DMS 273 treated with DMSO at 0.1 percent for 48 hours (cell line): Measurements from ENCODE around the gene RAB38.

Source experiments
- DNase-seq: peaks from one replicate; lab custom pipeline; 2025; lab: John Stamatoyannopoulos, UW

RAB38 gene

GRCh38 chr11:88174709-88175568 lies at the start of gene RAB38:
Gene RAB38 (minus strand): TSS chr11:88175443. CDS start chr11:88175384, 59 bp downstream.
- DNase-seq = no peak

- DNase-seq = no peak
Observed at GRCh38 chr11:88213406-88213805, 38.2 kb upstream of the RAB38 start.

GRCh38 chr11:88212300-88212699 lies 37.1 kb upstream of the RAB38 start:
- no peak for DNase-seq

- no peak for DNase-seq
Observed at GRCh38 chr11:88208745-88209144, 33.5 kb upstream of the RAB38 start.

DNA sequence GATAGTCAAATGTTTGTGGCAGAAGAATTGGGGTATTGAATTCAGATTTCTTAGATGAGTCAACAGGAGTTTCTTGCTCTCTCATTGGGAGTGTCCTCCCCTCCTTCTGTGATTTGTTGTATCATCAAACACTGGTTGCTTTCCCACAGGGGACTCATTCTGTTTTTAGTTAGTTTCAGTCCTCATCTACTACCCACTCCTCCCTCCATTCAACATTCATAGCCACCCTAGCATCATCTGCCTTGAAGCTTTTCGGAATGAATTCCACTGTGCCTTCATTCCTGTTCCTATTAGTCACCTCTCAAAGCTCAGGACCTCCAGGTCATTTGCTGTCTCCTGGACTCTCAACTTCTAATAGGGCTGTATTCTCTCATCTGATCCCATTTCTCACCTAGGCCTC lies 31.5 kb upstream of the RAB38 start:
- DNase-seq = no peak

GRCh38 chr11:88204353-88204752 lies 29.1 kb upstream of the RAB38 start:
- DNase-seq = no peak

- DNase-seq = no peak
Observed at GRCh38 chr11:88203604-88204003, 28.4 kb upstream of the RAB38 start.

DNA sequence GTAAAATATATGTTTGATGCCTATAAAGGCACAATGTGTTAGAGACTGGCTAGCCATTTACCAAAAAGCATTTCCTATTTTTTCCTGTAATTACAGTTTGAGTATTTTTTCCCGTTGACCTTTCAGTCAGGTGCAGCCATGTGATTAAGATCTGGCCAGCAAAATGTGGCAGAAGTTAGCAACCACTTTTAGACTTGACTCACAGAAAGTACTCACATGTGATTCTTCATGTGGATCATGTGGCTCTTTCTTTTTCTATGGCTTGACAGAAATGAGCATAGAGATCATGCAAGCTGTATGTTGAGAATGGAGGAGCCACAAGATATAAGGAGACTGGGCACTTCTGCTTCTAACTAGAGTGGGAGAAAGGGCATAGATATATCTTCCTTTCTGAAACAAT lies 27.3 kb upstream of the RAB38 start:
- DNase-seq = no peak

- DNase-seq = no peak
Observed at GRCh38 chr11:88196393-88196792, 21.1 kb upstream of the RAB38 start.

- no peak for DNase-seq
Observed at GRCh38 chr11:88195908-88196307, 20.7 kb upstream of the RAB38 start.

DNA sequence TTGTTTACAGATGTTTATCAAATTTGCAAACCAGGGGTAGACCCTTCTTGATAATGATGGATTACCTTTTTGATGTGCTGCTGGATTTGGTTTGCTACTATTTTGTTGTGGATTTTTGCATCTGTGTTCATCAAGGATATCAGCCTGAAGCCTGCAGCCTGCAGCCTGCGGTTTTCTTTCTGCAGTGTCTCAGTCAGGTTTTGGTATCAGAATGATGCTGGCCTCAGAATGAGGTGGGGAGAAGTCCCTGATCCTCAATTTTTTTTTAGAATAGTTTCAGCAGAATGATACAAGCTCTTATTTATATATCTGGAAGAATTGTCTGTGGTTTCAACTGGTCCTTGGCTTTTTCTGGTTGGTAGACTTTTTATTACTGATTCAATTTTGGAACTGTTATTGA lies 19.7 kb upstream of the RAB38 start:
- no peak for DNase-seq

- DNase-seq = no peak
Observed at GRCh38 chr11:88193278-88193677, 18.0 kb upstream of the RAB38 start.

- DNase-seq = no peak
Observed at GRCh38 chr11:88188932-88189253, 13.7 kb upstream of the RAB38 start.

DNA sequence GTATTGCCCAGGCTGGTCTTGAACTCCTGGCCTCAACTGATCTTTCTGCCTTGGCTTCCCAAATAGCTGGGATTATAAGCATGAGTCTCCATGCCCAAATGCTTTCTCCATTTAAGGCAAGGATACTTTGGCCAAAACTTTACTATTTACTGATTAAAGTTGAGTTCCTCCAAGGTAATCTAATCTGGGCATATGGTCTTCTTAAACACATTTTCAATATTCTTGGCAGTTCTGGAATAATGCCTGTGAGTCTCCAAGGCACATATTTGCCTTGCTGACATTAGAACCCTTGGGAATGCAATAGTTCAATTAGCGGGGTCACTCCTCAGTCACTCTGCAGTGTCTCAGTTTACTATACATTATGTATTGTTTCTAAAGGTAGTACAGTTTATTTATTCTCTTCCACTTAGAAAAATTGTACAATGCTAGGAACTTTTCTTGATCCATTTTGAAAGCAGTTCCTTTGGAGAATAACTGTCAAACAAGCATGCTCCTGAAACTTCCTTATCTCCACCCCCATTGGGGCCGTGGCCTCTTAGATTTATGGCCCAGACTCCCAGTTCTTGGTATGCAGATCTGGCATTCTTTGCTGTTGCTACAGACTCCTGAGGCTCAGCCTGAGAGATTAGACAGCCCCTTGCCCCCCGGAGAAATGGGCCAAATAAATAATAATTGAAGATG lies 13.1 kb upstream of the RAB38 start:
- DNase-seq = no peak

DNA sequence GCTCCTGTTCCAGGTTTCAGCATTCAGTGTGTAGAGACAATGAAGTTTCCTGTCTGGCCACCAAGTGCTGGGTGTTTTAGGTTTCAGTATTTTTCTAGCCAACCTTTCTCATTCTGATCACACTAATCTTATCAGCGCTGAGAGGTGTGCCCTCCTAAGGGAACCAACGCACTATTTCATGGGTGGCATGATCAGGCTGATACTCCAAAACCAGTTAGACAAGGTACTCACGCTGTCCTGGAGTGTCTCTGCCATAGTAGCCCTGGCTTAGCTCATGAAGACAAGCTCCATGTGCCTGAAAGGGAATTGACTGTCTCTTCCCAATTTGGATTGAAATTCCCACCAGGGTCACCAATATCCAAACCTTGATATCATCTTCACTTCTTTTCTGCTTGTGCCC lies 8.0 kb upstream of the RAB38 start:
- DNase-seq = no peak

GRCh38 chr11:88181776-88182175 lies 6.5 kb upstream of the RAB38 start:
- no peak for DNase-seq

DNA sequence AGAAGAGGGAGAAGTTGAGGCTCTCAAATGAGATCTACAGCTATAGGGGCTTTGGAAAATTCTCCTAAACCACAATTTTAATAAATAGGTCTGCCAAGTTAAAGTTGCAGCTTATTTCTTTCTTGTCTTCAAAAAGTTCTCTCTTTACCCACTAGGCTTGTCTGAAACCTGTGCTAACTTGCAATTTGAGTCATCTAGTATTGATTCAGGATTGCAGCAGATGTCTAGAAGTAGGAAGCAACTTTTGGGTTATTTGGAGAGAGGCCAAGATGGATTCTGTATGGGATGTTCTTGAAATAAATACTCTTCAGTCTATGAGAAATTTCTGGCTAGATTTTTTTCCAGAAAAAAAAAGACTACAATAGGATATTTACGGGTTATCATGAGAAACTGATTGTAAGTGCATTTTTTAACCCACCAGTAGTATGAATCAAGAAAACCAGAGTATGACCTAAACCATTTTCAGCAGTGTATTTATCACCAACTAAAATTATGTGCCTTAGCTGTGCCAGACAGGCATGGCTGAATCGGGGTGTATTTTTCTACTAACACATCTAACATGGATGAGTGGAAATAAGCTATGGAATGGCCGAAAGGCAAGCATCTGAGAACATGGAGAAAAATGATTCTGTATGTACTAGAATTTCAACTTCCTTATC lies 4.9 kb upstream of the RAB38 start:
- DNase-seq = no peak

DNA sequence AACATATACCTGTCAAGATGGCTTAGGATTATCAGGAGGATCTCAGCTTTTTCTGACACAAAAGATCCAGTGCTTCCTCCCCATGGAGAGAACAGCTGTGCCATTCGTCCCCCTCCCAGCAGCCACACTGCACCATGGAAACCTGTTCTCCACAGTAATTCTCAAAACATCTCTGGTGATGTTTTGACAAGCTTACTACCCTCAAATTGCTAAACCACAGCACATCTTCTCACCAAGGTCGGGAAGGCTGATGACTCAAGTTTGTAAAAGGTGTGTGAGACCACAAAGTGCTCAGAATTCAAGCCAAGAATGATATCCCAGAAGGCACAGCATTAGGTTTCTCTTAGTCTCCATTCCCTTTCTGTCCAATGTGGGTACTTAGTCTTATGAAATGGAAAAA lies 3.9 kb upstream of the RAB38 start:
- no peak for DNase-seq

GRCh38 chr11:88178191-88178590 lies 2.9 kb upstream of the RAB38 start:
- DNase-seq = no peak

DNA sequence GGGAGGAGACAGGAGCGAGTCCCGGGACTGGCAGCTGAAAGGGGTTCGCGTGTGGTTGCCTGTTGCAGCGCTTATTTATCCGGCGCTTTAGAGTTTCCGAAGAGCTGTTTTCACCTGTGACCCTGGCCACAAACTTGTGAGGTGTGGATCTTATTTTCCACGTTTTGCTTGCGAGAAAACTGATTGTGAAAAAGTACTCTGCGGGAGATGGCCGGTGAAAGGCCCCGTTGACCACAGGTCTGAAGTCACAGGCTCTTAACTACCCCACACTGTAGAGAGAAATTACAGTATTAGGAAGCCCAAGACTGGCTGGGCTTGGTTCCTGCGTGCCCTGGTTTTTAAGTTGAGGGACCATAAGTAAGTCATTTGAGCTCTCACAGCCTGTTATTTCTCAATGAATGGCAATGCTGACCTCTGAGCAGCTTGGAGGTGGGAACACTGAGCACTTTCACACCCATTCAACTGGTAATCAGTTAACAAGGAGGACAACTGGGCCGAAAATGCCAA lies 379 bp upstream of the RAB38 start:
- DNase-seq = no peak

GRCh38 chr11:88173956-88174355 lies 1.3 kb downstream of the RAB38 start:
- no peak for DNase-seq

- no peak for DNase-seq
Observed at GRCh38 chr11:88171982-88172381, 3.3 kb downstream of the RAB38 start.

DNA sequence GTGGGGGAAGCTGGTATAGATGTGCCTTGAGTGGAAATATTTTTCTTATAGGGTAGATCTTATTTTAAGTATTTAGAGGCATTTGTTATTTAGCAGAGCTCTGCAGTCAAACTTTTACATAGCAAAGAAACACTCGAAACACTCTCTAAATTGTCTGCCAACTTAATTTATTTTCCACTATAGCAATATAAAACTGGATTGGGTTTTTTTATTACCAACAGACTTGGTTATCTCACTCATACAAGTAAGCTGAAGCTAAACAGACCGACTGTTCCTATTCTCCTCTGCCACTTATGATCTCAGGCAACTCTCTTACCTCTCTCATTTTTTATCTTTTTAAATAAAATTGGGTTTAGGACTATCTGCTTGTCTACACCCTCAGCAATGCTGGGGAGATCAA lies 4.6 kb downstream of the RAB38 start:
- DNase-seq = no peak
